ENCODE data around the gene PAPPA.

PAPPA gene

DNA sequence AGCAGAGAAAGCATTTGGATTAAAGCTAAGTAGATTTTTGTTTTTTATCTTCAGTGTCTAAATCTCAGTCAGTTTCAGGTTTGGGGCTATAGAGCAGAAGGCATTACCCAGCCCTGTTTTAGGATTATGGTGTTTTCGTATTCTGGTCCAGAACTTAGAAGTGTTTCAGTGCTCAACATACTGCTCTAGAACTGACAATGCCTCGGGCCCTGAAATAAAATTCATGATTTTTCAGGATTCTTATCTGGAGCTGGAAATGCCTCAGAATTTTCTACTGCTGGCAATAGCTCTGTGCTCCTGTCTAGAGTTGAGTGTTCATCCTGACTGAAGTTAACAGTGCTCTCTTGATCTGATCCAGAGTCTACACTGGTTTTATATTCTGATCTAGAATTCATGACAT lies 163.9 kb downstream of the PAPPA start:
- Histone ChIP-seq H3K27me3 (ENCODE audit: control insufficient read depth in 1 of 2, insufficient read depth in 2 of 2, low read length in 2 of 2) (no peaks in the 10 kb centered on the region), H3K27ac (ENCODE audit: low read length) (no peak overlapping the region), H3K36me3 (ENCODE audit: control insufficient read depth in 2 of 2, insufficient read depth in 2 of 2, low read length in 2 of 2) (no peaks in the 10 kb centered on the region), H3K4me3 (ENCODE audit: low read length in 2 of 2) (no peak overlapping the region), H3K9ac (ENCODE audit: low read length in 2 of 2) (no peak overlapping the region), H3K9me3 (ENCODE audit: control insufficient read depth in 2 of 2, low read length in 2 of 2) (no peaks in the 10 kb centered on the region), H3K4me1 (ENCODE audit: control insufficient read depth, insufficient read depth, low read length) (no peaks in the 10 kb centered on the region)

DNA sequence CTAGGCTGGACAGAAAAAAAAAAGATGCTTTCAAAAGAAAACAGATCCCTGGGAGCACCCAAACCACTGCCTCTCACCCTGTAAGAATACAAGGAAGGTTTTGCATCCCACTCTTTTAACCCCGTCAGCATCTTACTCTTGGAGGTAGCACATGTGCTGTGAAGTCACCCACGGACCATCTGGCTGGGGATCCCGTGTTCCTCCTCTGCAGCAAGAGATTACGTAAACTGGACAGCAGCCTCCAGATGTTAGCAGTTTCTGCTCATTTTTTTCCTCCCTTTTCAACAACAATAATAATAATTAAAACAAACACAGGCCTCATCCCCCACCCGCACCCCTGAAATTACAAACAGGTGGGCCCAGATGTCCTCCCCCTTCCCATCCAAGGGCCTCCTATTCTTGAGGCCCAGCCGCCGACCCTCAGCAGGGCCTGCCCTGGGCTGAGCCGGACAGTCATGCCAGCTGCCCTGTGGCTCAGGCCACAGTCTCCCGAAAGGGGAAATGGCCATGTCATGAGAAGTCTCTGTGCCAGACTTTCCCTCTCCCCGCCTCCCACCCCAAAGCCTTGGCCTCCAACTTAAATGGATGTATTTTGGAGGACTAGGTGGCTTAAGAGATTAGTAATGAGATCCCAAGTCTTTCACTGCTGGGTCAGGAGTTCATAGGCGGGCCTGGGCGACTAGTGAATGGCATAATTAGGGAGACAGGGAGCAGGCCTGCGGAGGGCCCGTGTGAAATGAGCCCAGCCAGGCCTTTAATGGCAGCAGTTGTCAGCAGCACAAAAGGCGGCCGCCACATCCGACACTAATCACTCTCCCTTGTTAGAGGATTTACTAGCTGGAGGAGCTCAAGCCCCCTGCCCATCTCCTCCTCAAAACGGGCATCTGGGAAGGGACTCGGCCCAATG lies 165.1 kb downstream of the PAPPA start:
- H3K4me1 ChIP-seq (ENCODE audit: control insufficient read depth, insufficient read depth, low read length), result no peaks in the 10 kb centered on the region

DNA sequence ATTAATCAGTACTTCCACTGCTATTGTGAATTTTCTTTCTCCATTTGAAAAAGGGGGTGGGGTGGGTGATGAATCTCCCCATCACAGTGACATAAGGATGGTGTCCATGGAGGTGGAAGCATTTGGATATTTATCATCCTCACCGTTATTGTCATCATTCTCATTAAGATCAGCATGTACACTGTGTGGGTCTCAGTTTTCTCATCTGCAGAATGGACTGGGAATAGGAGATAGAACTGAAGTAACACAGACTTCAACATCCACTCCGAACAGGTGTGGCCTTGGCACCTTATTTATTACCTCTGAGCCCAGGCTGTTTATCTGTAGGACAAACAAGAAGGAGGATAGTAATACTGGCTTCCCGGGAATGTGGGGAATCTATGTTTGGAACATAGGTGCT lies 165.9 kb downstream of the PAPPA start:
- H3K27ac ChIP-seq (ENCODE audit: low read length), result no peak overlapping the region

More for the DNA sequence above, 165.1 kb downstream of the PAPPA start:
- peak overlapping the region; percentile 31 for H3K27ac ChIP-seq (ENCODE audit: low read length)
- no peak overlapping the region for H3K4me3 ChIP-seq (ENCODE audit: low read length in 2 of 2)
- no peaks in the 10 kb centered on the region for H3K36me3 ChIP-seq (ENCODE audit: control insufficient read depth in 2 of 2, insufficient read depth in 2 of 2, low read length in 2 of 2)
- no peaks in the 10 kb centered on the region for H3K9me3 ChIP-seq (ENCODE audit: control insufficient read depth in 2 of 2, low read length in 2 of 2)
- H3K9ac ChIP-seq (ENCODE audit: low read length in 2 of 2), result no peak overlapping the region
- no peaks in the 10 kb centered on the region for H3K27me3 ChIP-seq (ENCODE audit: control insufficient read depth in 1 of 2, insufficient read depth in 2 of 2, low read length in 2 of 2)

DNA sequence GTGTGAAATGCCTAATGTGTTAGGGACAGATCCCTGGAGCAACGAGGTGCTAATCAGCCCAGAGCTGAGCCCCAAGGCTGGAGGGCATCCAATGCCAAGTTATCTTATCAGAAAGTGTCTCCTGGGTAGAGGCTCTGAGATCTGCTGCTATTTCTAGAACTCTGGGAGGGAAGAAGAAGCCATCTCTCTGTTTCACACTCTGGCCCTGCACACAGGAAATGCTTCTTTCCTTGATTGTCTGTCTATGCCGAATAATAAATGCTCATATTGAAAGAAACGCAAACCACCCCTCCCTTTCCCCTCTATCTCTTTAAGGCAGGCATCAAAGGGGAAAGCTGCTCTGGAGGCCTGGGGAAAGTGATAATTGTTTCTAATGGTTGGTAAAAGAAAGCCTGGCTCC lies 166.7 kb downstream of the PAPPA start:
- H3K4me1 ChIP-seq (ENCODE audit: control insufficient read depth, insufficient read depth, low read length), result no peaks in the 10 kb centered on the region
- no peak overlapping the region for H3K27ac ChIP-seq (ENCODE audit: low read length)
- no peaks in the 10 kb centered on the region for H3K9me3 ChIP-seq (ENCODE audit: control insufficient read depth in 2 of 2, low read length in 2 of 2)

More for the DNA sequence above, 165.9 kb downstream of the PAPPA start:
- Histone ChIP-seq H3K9ac (ENCODE audit: low read length in 2 of 2) (no peak overlapping the region), H3K9me3 (ENCODE audit: control insufficient read depth in 2 of 2, low read length in 2 of 2) (no peaks in the 10 kb centered on the region), H3K36me3 (ENCODE audit: control insufficient read depth in 2 of 2, insufficient read depth in 2 of 2, low read length in 2 of 2) (no peaks in the 10 kb centered on the region), H3K4me1 (ENCODE audit: control insufficient read depth, insufficient read depth, low read length) (no peaks in the 10 kb centered on the region), H3K27me3 (ENCODE audit: control insufficient read depth in 1 of 2, insufficient read depth in 2 of 2, low read length in 2 of 2) (no peaks in the 10 kb centered on the region), H3K4me3 (ENCODE audit: low read length in 2 of 2) (no peak overlapping the region)

DNA sequence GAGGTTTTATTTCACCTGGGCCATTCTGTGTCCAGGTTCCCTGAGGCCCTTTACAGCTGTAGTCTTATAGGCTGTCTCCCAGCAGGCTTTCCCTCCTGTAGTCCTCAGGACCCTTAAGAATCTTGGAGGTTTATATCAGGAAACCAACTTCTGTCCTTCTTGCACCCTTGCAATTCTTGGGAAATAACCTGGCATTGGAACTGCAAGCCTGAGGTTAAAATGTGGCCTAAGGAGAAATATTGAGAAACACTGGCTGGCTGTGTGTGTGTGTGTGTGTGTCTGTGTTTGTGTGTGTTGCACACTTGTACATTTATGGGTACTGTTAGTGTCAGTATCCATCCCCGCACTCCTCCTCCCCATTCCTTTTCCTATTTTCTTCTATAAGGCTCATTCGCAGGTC lies 168.9 kb downstream of the PAPPA start:
- H3K4me1 ChIP-seq (ENCODE audit: control insufficient read depth, insufficient read depth, low read length), result no peaks in the 10 kb centered on the region
- no peak overlapping the region for H3K27ac ChIP-seq (ENCODE audit: low read length)
- H3K9ac ChIP-seq (ENCODE audit: low read length in 2 of 2), result no peak overlapping the region
- H3K27me3 ChIP-seq (ENCODE audit: control insufficient read depth in 1 of 2, insufficient read depth in 2 of 2, low read length in 2 of 2), result no peaks in the 10 kb centered on the region
- H3K36me3 ChIP-seq (ENCODE audit: control insufficient read depth in 2 of 2, insufficient read depth in 2 of 2, low read length in 2 of 2), result no peaks in the 10 kb centered on the region
- no peaks in the 10 kb centered on the region for H3K9me3 ChIP-seq (ENCODE audit: control insufficient read depth in 2 of 2, low read length in 2 of 2)
- no peak overlapping the region for H3K4me3 ChIP-seq (ENCODE audit: low read length in 2 of 2)

More for the DNA sequence above, 166.7 kb downstream of the PAPPA start:
- Histone ChIP-seq H3K27me3 (ENCODE audit: control insufficient read depth in 1 of 2, insufficient read depth in 2 of 2, low read length in 2 of 2) (no peaks in the 10 kb centered on the region), H3K36me3 (ENCODE audit: control insufficient read depth in 2 of 2, insufficient read depth in 2 of 2, low read length in 2 of 2) (no peaks in the 10 kb centered on the region), H3K4me3 (ENCODE audit: low read length in 2 of 2) (no peak overlapping the region), H3K9ac (ENCODE audit: low read length in 2 of 2) (no peak overlapping the region)

DNA sequence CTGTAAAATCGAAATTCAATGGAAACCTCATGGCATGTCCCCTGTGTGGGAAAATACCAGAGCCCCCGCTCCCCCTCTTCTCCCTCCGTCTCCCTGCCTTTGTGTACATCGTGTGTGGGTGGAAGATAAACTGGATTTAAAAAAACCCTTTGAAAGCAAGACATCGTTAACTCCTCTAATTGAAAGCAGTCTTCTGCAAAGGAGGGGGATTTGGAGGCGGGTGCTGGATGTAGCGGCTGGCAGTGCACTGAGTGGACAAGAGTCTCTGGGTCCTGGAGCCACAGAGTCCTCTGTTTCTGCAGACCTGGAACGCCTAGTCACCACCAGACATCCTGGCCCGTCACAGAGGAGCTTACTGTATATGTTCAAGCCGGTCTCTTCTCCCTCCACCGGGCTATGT lies 169.4 kb downstream of the PAPPA start:
- H3K4me1 ChIP-seq (ENCODE audit: control insufficient read depth, insufficient read depth, low read length), result peaks cover 1% of the 10 kb centered on the region
- H3K27ac ChIP-seq (ENCODE audit: low read length), result no peak overlapping the region
- no peaks in the 10 kb centered on the region for H3K9me3 ChIP-seq (ENCODE audit: control insufficient read depth in 2 of 2, low read length in 2 of 2)
- no peaks in the 10 kb centered on the region for H3K27me3 ChIP-seq (ENCODE audit: control insufficient read depth in 1 of 2, insufficient read depth in 2 of 2, low read length in 2 of 2)
- H3K4me3 ChIP-seq (ENCODE audit: low read length in 2 of 2), result no peak overlapping the region
- no peak overlapping the region for H3K9ac ChIP-seq (ENCODE audit: low read length in 2 of 2)
- no peaks in the 10 kb centered on the region for H3K36me3 ChIP-seq (ENCODE audit: control insufficient read depth in 2 of 2, insufficient read depth in 2 of 2, low read length in 2 of 2)

DNA sequence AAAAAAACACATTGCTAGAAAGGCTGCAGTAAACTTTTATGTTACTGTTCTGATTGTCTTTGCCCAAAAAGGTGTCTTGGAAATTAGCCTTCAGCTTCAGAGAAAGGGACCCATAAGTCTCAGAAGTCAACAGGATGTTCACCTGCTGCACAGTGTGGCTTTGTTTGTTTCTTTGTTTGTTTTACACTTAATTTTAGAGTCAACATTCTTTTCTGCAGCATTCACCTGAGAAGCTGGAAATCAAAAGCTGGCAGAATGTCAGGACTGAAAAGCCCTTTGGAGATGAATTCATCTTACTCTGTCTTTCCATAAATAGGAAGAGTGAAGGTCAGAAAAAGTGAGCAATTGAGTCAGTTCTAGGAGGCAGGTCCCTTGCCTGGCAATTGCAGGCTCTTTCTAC lies 170.0 kb downstream of the PAPPA start:
- H3K27me3 ChIP-seq (ENCODE audit: control insufficient read depth in 1 of 2, insufficient read depth in 2 of 2, low read length in 2 of 2), result no peaks in the 10 kb centered on the region
- no peak overlapping the region for H3K4me3 ChIP-seq (ENCODE audit: low read length in 2 of 2)
- no peaks in the 10 kb centered on the region for H3K9me3 ChIP-seq (ENCODE audit: control insufficient read depth in 2 of 2, low read length in 2 of 2)
- peaks cover 3% of the 10 kb centered on the region for H3K4me1 ChIP-seq (ENCODE audit: control insufficient read depth, insufficient read depth, low read length)
- H3K9ac ChIP-seq (ENCODE audit: low read length in 2 of 2), result no peak overlapping the region
- no peaks in the 10 kb centered on the region for H3K36me3 ChIP-seq (ENCODE audit: control insufficient read depth in 2 of 2, insufficient read depth in 2 of 2, low read length in 2 of 2)
- no peak overlapping the region for H3K27ac ChIP-seq (ENCODE audit: low read length)

DNA sequence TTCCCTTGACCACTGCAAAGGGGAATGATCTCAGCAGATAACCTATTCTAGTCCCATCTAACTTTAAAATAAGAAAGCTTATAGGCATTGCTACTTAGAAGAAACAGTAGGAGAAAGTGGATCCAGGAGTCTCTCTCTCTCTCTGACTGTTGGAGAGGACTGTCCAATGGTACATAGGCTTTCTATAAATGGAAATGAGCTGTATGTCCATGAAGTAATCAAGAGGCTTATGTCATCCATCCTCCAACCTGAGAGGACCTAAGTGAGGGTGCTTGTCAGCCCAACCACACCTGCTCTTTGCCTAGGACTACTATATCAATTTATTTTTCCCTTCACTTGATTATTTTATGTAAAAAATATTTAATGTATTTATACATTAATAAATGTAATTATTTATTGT lies 172.3 kb downstream of the PAPPA start:
- Histone ChIP-seq H3K4me3 (ENCODE audit: low read length in 2 of 2) (no peak overlapping the region), H3K27ac (ENCODE audit: low read length) (no peak overlapping the region), H3K27me3 (ENCODE audit: control insufficient read depth in 1 of 2, insufficient read depth in 2 of 2, low read length in 2 of 2) (no peaks in the 10 kb centered on the region), H3K36me3 (ENCODE audit: control insufficient read depth in 2 of 2, insufficient read depth in 2 of 2, low read length in 2 of 2) (no peaks in the 10 kb centered on the region), H3K9me3 (ENCODE audit: control insufficient read depth in 2 of 2, low read length in 2 of 2) (no peaks in the 10 kb centered on the region), H3K4me1 (ENCODE audit: control insufficient read depth, insufficient read depth, low read length) (peaks cover 3% of the 10 kb centered on the region), H3K9ac (ENCODE audit: low read length in 2 of 2) (no peak overlapping the region)

DNA sequence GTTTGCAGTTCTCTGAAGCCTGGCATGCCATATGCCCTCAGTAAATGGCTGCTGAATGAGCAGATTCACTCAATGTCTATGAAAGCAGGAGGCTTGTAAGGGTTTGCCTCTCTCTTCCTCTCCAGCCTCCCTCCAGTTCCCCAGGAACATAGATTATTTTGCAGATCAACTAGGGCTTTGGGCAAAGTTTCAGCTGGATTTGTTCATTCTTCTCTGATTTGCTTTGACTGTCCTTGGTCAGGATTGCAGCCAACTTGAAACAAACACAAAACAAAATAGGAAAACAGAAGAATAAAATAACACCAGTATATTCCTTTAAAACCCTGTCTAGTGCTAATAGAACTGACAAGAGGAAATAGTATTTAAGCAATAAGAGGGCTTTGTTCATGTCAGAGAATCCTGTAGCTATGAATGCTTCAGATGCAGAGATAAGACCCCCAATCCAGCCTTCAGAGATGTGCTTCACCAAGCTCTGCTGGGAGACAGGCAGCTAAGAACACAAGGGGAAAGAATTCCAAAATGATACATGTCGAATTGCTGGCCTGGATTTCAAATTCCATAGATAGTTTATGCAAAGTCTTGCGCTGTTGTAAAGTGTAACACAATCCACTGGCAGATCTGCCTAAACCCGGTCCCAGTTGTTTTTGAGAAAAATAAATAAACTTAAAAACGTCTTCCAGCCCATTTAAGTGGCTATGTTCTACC lies 174.3 kb downstream of the PAPPA start:
- H3K36me3 ChIP-seq (ENCODE audit: control insufficient read depth in 2 of 2, insufficient read depth in 2 of 2, low read length in 2 of 2), result no peaks in the 10 kb centered on the region
- peaks cover 0 to 2% of the 10 kb centered on the region in 2 donors for H3K27me3 ChIP-seq (ENCODE audit: control insufficient read depth in 1 of 2, insufficient read depth in 2 of 2, low read length in 2 of 2)
- no peak overlapping the region for H3K27ac ChIP-seq (ENCODE audit: low read length)
- H3K4me3 ChIP-seq (ENCODE audit: low read length in 2 of 2), result no peak overlapping the region
- no peaks in the 10 kb centered on the region for H3K9me3 ChIP-seq (ENCODE audit: control insufficient read depth in 2 of 2, low read length in 2 of 2)
- no peak overlapping the region for H3K9ac ChIP-seq (ENCODE audit: low read length in 2 of 2)
- peaks cover 3% of the 10 kb centered on the region for H3K4me1 ChIP-seq (ENCODE audit: control insufficient read depth, insufficient read depth, low read length)

DNA sequence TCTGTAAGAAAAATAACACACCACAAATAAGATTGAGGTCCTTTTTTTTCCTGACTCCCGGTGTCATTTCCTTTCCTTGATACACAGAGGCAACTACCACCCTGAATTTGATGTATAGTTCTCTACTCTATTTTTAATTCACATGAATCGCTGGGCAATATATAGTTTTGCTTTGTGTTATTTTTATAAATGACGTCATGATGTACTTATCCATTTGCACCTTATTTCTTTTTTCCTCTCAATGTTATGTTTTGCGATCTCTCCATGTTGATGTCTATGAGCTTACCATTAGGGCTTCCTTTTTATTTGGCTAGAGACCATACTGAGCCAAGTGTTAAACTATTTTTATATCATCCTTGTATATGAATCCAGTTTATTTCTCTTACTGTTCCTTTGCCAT lies 175.9 kb downstream of the PAPPA start:
- Histone ChIP-seq H3K27ac (ENCODE audit: low read length) (no peak overlapping the region), H3K9me3 (ENCODE audit: control insufficient read depth in 2 of 2, low read length in 2 of 2) (no peaks in the 10 kb centered on the region), H3K4me3 (ENCODE audit: low read length in 2 of 2) (no peak overlapping the region), H3K27me3 (ENCODE audit: control insufficient read depth in 1 of 2, insufficient read depth in 2 of 2, low read length in 2 of 2) (peaks cover 0 to 2% of the 10 kb centered on the region in 2 donors), H3K36me3 (ENCODE audit: control insufficient read depth in 2 of 2, insufficient read depth in 2 of 2, low read length in 2 of 2) (no peaks in the 10 kb centered on the region), H3K9ac (ENCODE audit: low read length in 2 of 2) (no peak overlapping the region), H3K4me1 (ENCODE audit: control insufficient read depth, insufficient read depth, low read length) (peaks cover 3% of the 10 kb centered on the region)

DNA sequence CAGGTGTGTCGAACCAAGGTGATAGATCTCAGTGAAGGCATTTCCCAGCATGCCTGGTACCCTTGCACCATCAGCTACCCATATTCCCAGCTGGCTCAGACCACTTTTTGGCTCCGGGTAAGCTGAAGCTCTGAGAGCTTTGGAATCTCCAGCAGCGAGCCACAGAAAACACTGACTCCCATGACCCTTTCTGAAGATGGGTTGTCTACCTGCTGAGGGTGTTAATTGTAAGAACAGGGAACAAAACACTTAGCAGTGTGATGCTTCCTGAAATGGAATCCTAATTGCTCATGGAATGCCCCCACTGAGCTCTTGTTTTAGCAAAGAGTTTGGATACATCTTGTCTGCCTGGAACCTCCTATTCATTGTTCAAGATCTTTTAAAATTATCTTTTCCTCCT lies 177.7 kb downstream of the PAPPA start:
- no peaks in the 10 kb centered on the region for H3K9me3 ChIP-seq (ENCODE audit: control insufficient read depth in 2 of 2, low read length in 2 of 2)
- H3K27me3 ChIP-seq (ENCODE audit: control insufficient read depth in 1 of 2, insufficient read depth in 2 of 2, low read length in 2 of 2), result peaks cover 0 to 2% of the 10 kb centered on the region in 2 donors
- peaks cover 3% of the 10 kb centered on the region for H3K4me1 ChIP-seq (ENCODE audit: control insufficient read depth, insufficient read depth, low read length)
- no peak overlapping the region for H3K9ac ChIP-seq (ENCODE audit: low read length in 2 of 2)
- no peaks in the 10 kb centered on the region for H3K36me3 ChIP-seq (ENCODE audit: control insufficient read depth in 2 of 2, insufficient read depth in 2 of 2, low read length in 2 of 2)
- H3K4me3 ChIP-seq (ENCODE audit: low read length in 2 of 2), result no peak overlapping the region
- no peak overlapping the region for H3K27ac ChIP-seq (ENCODE audit: low read length)

Measured in stomach smooth muscle (tissue), 2 donors.